Astrocyte of the spinal cord (primary cell): ENCODE data around the gene BTRC.
"Not testable (repeated sequence)": the region's sequence is repeated elsewhere in the genome, so short reads cannot be mapped to it uniquely, and the experiment has no call there.

Experiments
- DNase-seq: peaks from one replicate; pipeline ENCODE4 v3.0.0; 2011; ENCODE audit warnings: low read depth, low spot score
- H3K4me3 ChIP-seq: 2 replicates; pipeline ENCODE4 v1.5.1; 2011; ENCODE audit warnings: low read depth, mild to moderate bottlenecking, low read length, moderate library complexity
- in situ Hi-C: cut with HindIII; loops from 2 replicates; pipeline ENCODE4 v1.10.0; 2017; ENCODE audit warnings: low sequenced_read_pairs
- TF ChIP-seq, protein P1 (sequence below): IDR thresholded peaks from 2 replicates; pipeline ENCODE4 v1.5.1; 2012; ENCODE audit warnings: low read depth, mild to moderate bottlenecking, low read length, inconsistent platforms

Gene BTRC

DNA sequence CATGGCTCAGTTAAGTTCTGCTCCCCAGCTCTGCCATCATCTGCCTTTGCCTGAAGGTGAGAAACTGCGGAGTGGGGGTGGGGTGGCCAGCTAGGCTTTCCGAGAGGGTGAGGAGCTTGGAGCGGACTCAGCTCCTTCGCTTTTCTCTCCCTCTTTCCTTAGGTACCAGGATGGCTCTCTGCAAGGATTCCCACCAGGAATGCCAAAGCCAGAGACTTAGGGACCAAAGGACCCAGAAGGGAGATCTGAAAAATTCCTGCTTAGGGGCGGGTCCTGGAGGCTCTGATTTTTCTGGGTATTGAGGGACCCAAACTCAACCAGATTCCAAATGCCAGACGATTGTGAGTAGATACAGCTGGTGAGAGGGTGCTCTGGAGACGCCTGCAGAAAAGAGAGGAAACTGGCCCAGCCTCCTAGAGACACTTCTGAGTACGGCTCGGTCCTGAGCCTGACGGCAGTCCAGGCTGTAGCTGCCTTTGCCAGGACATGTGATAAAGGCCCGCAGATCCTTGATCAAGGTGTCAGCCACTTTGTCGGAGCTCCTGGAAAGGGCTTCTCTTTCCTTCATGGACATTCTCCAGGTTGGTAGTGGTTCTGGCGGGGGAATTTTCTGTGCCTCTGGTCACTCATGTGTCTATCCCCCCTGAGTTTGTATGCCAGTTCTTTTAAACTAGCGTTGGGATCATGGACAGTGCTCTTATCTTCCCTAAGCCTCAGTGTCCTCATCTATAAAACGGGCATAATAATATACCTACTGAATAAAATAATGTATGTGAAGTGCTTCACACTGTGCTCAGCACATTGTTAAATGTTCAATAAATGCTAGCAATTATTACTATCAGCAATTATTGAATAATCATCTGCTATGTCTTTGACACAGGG is 42.5 kb upstream of the BTRC start:
- TF ChIP-seq, protein P1, sequence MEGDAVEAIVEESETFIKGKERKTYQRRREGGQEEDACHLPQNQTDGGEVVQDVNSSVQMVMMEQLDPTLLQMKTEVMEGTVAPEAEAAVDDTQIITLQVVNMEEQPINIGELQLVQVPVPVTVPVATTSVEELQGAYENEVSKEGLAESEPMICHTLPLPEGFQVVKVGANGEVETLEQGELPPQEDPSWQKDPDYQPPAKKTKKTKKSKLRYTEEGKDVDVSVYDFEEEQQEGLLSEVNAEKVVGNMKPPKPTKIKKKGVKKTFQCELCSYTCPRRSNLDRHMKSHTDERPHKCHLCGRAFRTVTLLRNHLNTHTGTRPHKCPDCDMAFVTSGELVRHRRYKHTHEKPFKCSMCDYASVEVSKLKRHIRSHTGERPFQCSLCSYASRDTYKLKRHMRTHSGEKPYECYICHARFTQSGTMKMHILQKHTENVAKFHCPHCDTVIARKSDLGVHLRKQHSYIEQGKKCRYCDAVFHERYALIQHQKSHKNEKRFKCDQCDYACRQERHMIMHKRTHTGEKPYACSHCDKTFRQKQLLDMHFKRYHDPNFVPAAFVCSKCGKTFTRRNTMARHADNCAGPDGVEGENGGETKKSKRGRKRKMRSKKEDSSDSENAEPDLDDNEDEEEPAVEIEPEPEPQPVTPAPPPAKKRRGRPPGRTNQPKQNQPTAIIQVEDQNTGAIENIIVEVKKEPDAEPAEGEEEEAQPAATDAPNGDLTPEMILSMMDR: no peak
- in situ Hi-C loops: no loop called here
- no peak for DNase-seq
- no peak overlapping the region for H3K4me3 ChIP-seq

DNA sequence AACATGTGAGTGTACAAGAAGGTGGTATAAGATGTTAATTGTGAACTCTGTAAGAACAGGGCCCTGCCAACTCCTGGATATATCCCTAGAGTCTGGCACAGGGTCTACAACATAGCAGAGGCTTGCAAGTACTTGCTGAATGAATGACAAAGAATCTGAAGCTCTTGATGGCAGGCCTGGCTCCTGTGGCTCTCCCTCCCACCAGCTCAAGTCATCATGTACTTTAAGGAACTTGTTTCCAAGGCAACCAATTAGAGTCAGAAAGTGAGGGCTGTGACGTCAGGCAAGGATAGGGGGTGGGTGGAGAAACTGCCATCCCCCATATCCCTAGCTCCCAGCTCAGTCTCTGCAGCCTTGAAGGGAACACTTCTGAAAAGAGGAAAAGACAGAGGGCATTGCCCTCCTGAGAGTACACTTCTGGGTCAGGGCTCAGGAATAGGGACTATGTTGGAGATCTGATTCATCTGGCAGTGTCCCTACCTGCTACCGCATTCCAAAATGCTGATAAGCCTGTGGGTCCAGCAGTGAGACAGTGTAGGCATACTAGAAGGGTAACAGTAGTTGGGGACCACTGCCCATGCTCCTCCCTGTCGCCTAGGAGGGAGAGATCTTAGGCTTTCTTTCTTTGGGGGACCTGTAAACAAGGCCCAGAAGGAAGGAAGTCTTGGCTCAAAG is 34.6 kb upstream of the BTRC start:
- no peak overlapping the region for H3K4me3 ChIP-seq
- in situ Hi-C loops: no loop called here
- TF ChIP-seq, protein P1: no peak
- DNase-seq: no peak

DNA sequence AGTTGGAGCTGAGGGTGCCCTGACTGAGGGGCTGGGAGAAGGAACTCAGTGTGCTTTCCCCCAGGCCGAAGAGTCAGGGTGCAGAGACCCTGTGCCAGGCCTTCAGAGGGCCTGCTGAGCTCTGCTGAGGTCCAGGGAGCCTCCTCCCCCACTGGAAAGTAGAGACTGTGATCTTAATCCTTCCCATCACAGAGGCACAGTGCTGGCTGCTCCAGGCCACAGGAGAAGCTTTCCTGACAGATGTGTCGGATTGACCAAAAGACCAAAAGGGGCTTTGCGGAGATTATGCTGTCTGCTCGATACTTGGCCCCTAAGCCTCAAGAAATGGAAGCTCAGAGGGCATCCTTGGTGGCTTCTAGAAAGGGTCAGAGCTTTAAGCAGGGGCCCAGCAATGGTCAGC is 32.9 kb upstream of the BTRC start:
- no peak overlapping the region for H3K4me3 ChIP-seq
- DNase-seq: no peak
- TF ChIP-seq, protein P1: no peak
- in situ Hi-C loops: no loop called here

DNA sequence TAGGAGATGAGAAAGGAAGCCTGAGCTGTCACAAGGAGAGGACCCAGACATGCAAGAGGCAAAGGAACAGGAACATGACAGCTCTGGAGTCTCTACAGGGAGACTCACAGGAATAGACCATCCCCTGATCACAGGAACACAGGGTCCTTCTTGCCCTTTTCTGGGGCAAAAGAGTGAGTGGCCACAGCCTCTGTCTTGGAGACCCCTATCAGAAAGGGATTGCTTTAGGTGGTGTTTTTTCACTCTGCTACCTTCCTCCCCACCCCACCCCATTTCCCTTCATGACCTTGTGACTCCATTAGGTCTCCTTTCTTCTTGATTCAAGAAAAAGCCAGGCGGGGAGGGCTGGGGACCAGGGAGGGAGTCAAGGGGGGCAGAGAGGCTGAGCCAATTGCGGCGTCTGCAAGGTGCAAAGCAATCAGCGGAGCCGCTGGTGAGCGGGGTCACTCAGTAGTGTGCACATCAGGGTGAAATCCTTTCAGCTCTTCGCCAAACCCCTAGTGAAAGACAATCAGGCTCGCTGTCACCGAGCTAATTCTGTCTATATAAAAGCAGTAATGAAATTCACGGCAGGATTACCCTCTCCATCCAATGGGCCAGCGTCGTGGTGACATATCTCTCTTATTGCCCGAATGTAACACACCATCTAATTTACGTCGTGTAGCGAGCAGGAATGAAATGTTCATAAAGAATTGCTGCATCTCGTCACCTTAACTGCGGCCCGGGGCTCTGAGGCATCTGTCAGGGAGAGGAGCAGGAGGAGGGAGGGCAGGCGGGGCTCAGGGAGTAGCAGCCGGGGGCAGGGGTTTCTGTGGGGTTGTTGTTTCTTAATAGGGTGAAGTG is 31.5 kb upstream of the BTRC start:
- in situ Hi-C loops: no loop called here
- TF ChIP-seq, protein P1: no peak
- no peak for DNase-seq
- no peak overlapping the region for H3K4me3 ChIP-seq

DNA sequence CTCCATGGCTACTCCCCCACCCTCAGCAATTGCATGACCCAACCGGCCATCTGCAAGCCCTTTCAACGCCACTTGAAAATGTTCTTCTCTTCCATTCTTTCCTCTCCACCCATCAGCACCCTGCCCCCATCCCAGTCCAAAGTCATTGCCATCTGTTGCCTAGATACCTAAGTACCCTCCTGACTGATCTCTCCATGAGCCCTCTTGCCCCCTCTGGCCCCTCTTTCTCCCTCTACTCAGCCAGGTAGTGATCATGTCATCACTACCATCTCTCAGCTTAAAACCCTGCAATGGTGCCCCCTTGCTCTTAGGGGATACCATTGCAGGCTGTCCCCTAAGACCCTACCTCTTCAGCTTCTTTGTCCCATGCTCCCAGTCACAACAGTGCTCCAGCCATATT is 30.5 kb upstream of the BTRC start:
- no peak for DNase-seq
- TF ChIP-seq, protein P1: no peak
- in situ Hi-C loops: no loop called here
- H3K4me3 ChIP-seq: no peak overlapping the region

DNA sequence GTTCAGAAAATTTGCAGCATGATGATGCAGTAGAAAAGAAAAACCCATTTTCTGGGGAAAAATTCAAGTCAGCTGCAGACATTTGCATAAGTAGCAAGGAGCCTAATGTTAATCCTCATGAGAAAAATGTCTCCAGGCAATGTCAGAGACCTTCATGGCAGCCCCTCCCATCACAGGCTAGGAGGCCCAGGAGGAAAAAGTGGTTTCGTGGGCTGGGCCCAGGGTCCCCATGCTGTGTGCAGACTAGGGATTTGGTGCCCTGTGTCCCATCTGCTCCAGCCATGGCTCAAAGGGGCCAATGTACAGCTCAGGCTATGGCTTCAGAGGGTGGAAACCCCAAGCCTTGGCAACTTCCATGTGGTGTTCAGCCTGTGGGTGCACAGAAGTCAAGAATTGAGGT is 26.5 kb upstream of the BTRC start:
- DNase-seq, H3K4me3 ChIP-seq, in situ Hi-C loops: not testable (repeated sequence)
